HG02763 (cell line): ENCODE data around the gene ACTN3.
"Not testable (repeated sequence)": the region's sequence is repeated elsewhere in the genome, so short reads cannot be mapped to it uniquely, and the experiment has no call there.

Source experiments
- ATAC-seq: cut with Tn5 transposase; IDR thresholded peaks from one replicate; pipeline ENCODE4 v1.9.1; 2021; ENCODE audit warnings: mild to moderate bottlenecking, moderate library complexity; ENCODE audit not compliant: unreplicated experiment

The ACTN3 gene

GRCh38 chr11:66544952-66545351 is 1.8 kb upstream of the ACTN3 start:
- ATAC-seq: not testable (repeated sequence)

- ATAC-seq: peak; percentile 84
Observed at GRCh38 chr11:66545701-66546367, 869 bp upstream of the ACTN3 start, which contains the start of gene ZDHHC24. Gene ZDHHC24 (minus strand): TSS chr11:66546048. CDS start chr11:66546003, 45 bp downstream.

GRCh38 chr11:66546966-66547661 is 411 bp downstream of the ACTN3 start:
- no peak for ATAC-seq

GRCh38 chr11:66547662-66548009 is 933 bp downstream of the ACTN3 start:
- ATAC-seq: no peak

- no peak for ATAC-seq
Observed at GRCh38 chr11:66548041-66548440, 1.3 kb downstream of the ACTN3 start.

- ATAC-seq: no peak
Observed at GRCh38 chr11:66548774-66549630, 2.3 kb downstream of the ACTN3 start.

GRCh38 chr11:66549696-66550095 is 3.0 kb downstream of the ACTN3 start:
- ATAC-seq: no peak

- ATAC-seq: no peak
Observed at GRCh38 chr11:66550887-66551286, 4.2 kb downstream of the ACTN3 start.

GRCh38 chr11:66554602-66555001 is 7.9 kb downstream of the ACTN3 start:
- no peak for ATAC-seq

GRCh38 chr11:66555416-66555815 is 8.7 kb downstream of the ACTN3 start:
- no peak for ATAC-seq

GRCh38 chr11:66556086-66556485 is 9.4 kb downstream of the ACTN3 start:
- ATAC-seq: no peak

GRCh38 chr11:66557733-66558326 is 11.1 kb downstream of the ACTN3 start:
- ATAC-seq: no peak

GRCh38 chr11:66559142-66559865 is 12.6 kb downstream of the ACTN3 start:
- no peak for ATAC-seq

- ATAC-seq: no peak
Observed at GRCh38 chr11:66559866-66560676, 13.4 kb downstream of the ACTN3 start.

GRCh38 chr11:66561178-66561974 is 14.7 kb downstream of the ACTN3 start:
- no peak for ATAC-seq

- ATAC-seq: no peak
Observed at GRCh38 chr11:66561975-66562248, 15.2 kb downstream of the ACTN3 start.

- no peak for ATAC-seq
Observed at GRCh38 chr11:66562275-66562674, 15.6 kb downstream of the ACTN3 start.

GRCh38 chr11:66562907-66563583 is 16.3 kb downstream of the ACTN3 start:
- no peak for ATAC-seq

GRCh38 chr11:66563832-66564231 is 17.1 kb downstream of the ACTN3 start:
- no peak for ATAC-seq
